GM12892 (cell line): Measurements from ENCODE around the gene SPOCK1.

Experiments
- DNase-seq: peaks from one replicate; pipeline ENCODE4 v3.0.0; 2011; ENCODE audit not compliant: insufficient read length
- FAIRE-seq: peaks from 2 replicates; lab custom pipeline; 2011; peaks lifted over from hg19 to GRCh38; lab: Jason Lieb, UNC
- POLR2A ChIP-seq: IDR thresholded peaks from 2 replicates; pipeline ENCODE4 v1.6.1; 2011; ENCODE audit warnings: low read depth, low read length, control low read depth
- POLR2AphosphoS5 ChIP-seq: IDR thresholded peaks from 2 replicates; pipeline ENCODE4 v1.6.1; 2011; ENCODE audit warnings: low read depth, low read length, control low read depth
- TAF1 ChIP-seq: IDR thresholded peaks from 2 replicates; pipeline ENCODE4 v1.6.1; 2011; ENCODE audit warnings: low read depth, mild to moderate bottlenecking, control low read depth, low read length, borderline replicate concordance

SPOCK1 gene

DNA sequence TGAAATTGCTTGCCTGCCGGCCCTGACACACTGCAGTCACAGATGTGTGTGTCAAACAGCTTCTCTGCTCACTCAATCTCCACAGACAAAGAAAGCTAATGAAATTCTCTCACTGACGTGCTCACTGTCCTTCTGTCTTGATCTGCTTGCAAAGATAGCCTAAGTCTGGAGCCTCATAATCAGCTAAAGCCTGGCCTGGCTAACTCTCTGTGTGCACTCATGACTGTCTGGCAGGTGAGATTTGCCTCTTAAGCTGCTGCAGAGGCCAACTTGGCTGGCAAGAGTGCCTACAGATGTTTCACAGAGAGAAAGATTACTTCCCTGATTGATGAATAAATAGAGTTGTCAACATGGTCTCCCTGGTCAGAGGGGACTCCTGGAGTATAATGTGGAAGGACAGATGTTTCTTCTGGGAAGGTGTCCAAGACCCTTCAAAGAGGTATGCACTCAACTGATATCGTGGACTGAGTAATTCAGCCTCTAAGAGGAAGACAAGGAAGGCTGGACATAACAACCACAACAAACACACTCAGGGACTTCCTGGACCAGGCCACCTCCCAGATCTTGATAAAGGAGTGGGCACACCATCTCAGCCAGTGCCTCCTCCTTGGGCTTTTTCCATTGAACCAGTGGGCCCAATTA lies 362.0 kb downstream of the SPOCK1 start:
- DNase-seq, result no peak
- FAIRE-seq, result no peak
- TF ChIP-seq POLR2A (no peak), TAF1 (no peak), POLR2AphosphoS5 (no peak)

DNA sequence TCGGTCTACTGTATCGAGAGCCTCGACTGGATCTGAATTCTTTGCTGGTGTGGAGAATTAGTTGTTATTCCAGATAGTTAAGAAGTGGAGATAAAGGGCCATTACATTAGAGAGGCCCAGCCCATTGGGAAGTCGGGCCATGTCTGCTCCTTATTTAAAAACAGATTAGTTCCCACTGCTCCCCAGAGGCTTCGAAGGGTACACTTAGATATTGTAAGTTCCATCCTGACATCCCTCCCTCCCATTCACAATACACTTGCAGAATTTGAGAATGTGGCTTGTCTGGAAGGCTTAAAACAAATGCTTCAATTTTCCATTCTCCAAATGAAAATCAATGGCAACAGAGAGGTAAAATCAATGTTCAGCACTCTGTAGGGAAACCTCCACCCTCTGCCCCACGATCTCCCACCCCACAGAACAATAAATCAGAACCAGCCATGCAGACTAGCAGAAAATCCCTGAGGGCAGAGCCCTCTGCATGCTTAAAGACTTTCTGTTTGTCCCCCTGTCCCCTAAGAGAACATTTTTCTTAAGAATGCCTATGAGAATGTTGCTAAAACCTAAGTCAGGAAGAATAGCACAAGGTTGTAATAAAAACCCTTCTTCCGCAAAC lies 364.1 kb downstream of the SPOCK1 start:
- no peak for DNase-seq
- no peak for FAIRE-seq
- no peak for TF ChIP-seq TAF1
- no peak for TF ChIP-seq POLR2AphosphoS5
- TF ChIP-seq POLR2A, result no peak

DNA sequence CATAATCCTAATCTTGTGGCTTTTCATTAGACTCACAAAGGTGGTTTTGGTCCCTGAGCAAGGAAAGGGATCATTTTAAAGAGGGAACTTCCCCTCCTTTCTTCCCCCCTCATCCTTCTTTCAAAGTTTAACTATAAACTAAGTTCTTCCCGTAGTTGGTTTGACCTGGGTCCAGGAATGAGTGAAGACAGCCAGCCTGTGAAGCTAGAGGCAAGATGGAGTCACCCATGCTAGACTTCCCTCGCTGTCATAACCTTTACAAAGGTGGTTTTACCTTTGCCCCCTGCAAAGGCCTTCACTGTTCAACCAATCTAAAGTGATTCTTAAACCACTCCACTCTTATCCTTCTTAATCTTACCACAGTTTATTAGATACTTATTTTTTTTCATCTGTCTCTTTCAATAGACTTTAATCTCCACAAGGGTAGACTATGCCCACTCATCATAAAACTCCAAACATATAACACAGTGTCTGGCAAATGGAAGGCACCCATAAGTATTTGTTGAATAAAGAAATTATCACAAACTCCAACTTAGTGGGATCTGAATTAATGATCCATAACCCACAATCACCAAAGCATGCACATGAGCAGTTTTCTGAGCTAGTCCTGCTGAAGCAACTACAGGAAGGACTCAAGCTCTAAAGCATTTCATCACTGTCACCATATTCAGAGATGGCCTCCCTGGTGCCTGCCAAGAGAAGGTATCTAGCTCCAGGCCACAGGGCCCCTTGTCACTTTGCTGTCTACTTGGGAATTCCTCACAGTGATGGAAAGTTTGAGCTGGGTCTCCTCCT lies 369.0 kb downstream of the SPOCK1 start:
- no peak for TF ChIP-seq POLR2AphosphoS5
- no peak for TF ChIP-seq POLR2A
- no peak for TF ChIP-seq TAF1
- no peak for DNase-seq
- FAIRE-seq, result no peak

DNA sequence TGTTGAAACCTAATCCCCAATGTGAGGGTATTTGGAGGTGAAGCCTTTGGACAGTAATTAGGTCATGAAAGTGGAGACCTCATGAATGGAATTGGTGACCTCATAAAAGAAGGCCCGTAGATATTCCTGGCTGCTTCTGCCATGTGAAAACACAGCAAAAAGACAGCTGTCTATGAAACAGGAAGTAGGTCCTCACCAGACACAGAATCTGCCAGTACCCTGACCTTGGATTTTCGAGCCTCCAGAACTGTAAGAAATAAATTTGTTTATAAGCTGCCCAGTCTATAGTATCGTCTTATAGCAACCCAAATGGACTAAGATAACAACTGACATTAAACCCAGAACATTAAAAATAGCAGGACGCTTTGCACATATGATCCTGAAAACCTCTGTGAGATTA lies 371.1 kb downstream of the SPOCK1 start:
- no peak for DNase-seq
- TF ChIP-seq POLR2A (no peak), TAF1 (no peak), POLR2AphosphoS5 (no peak)
- FAIRE-seq, result no peak

DNA sequence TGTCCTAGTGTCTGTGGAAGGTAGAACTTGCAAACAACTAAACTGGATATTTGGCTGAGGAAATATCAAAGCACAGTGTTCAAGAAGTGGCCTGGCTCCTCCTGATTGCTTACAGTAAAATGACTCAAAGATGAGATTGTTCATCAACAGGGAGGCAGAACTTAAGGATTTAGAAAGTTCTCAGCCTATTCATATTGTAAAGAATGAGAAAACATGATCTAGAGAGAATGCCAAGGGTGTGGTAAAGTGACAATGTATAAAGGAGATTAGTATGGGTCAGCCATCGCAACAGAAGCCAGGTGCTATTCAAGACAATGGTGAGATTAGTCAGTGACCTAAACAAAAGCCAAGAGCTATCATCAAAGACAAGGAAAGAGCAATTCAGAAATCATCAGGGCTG lies 372.3 kb downstream of the SPOCK1 start:
- DNase-seq (no peak), FAIRE-seq (no peak)
- TF ChIP-seq TAF1 (no peak), POLR2AphosphoS5 (no peak), POLR2A (no peak)

DNA sequence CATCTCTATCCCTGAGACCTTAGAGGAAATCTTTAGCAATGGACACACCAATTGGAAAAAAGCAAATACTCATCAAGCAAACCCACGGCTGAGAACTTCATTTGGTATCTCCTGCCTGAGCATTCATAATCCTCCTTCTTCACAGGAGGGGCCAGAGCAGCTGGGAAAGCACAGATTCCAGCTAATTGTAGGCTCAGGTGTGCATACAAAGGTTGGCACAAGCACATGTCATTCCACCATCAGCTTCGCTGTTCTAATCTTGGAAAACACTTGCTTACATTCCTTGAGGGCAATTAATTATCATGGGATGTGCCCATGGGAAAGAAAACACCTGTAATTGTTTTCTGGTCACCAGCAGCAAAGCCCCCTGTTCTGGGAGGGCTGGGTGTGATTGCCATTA lies 376.6 kb downstream of the SPOCK1 start:
- no peak for TF ChIP-seq POLR2A
- TF ChIP-seq TAF1, result no peak
- no peak for TF ChIP-seq POLR2AphosphoS5
- FAIRE-seq (no peak), DNase-seq (no peak)

DNA sequence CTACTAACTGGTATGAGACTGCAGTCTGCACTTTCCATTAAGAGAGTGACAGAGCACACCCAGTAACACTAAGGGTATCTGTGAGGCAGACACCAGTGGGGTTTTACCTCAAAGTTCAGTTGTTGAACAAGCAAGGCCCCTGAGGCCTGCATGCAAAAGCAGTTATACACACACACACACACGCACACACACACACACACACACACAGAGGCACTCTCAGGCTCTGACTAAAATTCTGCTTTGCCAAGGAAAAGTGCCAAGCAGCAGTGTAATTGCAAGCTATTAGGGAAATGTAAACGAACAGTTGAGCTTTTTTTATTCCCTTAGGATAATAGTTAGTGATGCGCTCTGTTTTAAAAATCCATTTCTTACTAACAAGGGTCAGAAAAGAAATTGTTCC lies 377.1 kb downstream of the SPOCK1 start:
- no peak for DNase-seq
- FAIRE-seq, result no peak
- TF ChIP-seq TAF1, result no peak
- no peak for TF ChIP-seq POLR2AphosphoS5
- TF ChIP-seq POLR2A, result no peak

DNA sequence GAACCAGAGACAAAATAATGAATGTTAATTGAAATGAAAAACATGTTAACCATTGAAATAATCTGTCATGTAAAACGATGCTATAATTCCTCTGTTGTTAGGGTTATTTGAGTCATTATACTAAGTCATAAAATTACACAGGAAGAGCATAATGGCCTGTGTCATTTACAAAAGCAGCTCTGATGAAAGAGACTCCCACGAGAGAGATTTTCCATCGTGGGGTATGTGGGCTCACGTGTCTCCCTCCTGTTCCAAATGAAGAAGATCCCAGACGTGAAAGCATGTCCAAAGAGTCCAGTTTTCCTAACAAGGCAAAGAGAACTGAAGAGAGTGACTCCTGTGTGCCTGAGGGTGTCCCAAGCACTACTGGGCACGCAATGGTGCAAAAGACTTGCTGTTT lies 379.8 kb downstream of the SPOCK1 start:
- TF ChIP-seq POLR2A (no peak), POLR2AphosphoS5 (no peak), TAF1 (no peak)
- no peak for FAIRE-seq
- DNase-seq, result no peak

DNA sequence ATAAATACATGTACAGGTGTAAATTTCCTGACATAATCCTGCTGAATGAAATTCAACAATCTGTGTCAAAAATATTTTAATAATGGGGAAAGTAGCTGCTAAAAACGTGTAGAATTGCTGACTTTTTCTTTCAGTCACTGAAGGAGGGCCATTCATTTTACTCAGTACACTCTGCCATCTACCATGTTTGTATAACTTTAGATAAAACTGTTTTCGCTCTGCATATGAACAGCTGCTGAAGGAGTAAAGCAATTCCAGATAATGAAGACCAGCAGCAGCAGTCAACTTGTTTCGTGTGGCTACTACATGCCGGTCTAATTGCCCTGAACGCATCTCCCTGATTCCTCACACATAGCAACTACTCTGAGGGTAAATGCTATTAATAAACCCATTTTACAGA lies 380.5 kb downstream of the SPOCK1 start:
- FAIRE-seq (no peak), DNase-seq (no peak)
- no peak for TF ChIP-seq TAF1
- no peak for TF ChIP-seq POLR2A
- no peak for TF ChIP-seq POLR2AphosphoS5

DNA sequence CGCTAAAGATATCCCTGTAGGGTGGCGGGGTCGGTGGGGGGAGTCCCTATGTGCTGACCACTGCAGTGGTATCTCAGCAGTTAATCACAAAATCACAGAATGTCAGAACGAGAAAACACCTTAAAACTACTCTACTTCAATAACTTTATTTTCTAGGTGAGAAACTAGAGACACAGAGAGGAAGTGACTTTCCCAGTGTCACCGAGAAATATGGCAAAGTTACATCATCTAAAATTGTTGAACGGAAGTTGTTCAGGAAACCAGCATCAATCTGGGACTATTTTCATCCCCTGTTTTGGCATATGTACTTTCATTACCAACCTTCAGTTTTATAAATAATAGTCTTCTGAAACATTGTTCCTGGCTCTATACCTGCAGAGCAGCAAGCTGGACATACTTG lies 384.0 kb downstream of the SPOCK1 start:
- FAIRE-seq (peak; percentile 27), DNase-seq (no peak)
- TF ChIP-seq TAF1 (no peak), POLR2AphosphoS5 (no peak), POLR2A (no peak)

DNA sequence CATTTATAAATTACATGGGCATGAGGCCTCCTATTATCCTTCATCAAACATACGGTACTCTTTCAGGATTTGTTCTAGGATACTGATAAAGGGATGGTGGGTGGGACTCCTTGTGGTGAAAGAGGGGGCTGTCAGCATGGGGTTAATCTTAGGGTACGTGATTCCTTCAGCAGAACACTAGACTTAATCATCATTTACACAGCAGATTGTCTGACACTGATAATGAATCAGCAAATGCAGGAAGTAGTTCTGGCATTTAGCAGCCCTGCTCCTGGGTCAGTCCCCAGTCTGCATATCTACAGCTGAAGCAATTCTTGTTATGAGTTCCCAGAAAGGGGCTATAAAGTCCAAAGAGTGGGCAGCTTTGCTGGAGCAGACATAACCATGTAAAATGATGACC lies 384.6 kb downstream of the SPOCK1 start:
- no peak for DNase-seq
- no peak for TF ChIP-seq POLR2AphosphoS5
- no peak for TF ChIP-seq TAF1
- TF ChIP-seq POLR2A, result no peak
- FAIRE-seq, result no peak

DNA sequence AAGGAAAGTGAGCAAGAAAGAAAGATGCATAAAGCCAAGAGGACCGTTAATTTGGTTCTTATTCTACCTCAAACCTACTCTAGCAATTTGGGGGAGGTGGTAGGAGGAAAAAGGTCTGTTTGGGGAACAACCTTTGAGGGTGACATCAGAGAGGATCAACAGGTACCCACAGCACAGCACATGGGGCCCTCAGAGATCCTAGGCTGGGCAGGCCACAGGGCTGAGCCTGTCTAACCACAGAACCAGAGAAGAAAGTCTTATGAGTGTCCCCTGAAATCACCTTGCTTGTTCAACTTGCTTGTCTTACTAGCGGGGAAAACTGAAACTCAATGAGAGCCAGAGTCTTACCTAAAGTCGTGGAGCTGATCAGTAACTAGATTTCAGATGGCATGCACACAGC lies 385.2 kb downstream of the SPOCK1 start:
- TF ChIP-seq POLR2AphosphoS5, result no peak
- no peak for TF ChIP-seq TAF1
- TF ChIP-seq POLR2A, result no peak
- no peak for DNase-seq
- FAIRE-seq, result peak; percentile 14

DNA sequence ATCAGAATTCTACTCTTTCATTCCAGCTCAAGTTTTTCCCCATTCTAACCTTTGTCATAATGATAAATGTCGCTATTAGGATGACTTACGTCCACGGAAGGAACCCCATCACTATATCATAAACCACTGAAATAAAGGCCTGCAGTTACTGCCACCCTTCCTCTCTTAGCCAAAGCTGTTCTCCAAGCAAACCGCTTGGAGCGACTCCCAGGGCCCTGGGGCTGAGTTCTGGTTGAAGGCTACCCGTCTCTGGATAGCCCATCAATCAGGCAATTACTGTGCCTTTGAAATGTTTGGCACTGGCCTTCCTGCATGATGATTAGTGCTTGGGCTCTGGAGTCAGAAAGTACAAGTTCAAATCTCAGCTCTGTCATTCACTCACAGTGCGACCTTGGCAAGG lies 386.0 kb downstream of the SPOCK1 start:
- no peak for TF ChIP-seq TAF1
- TF ChIP-seq POLR2A, result no peak
- TF ChIP-seq POLR2AphosphoS5, result no peak
- no peak for FAIRE-seq
- no peak for DNase-seq
